Nephron (organoid): Measurements from ENCODE around the gene KRT71.

Experiments used
- H3K27ac Mint-ChIP-seq, 3 experiments: 2 replicates each; pipeline ENCODE4 v1.8.0; 2020; ENCODE audit warnings: mixed read lengths in 3 of 3, mild to moderate bottlenecking in 2 of 3, moderate library complexity in 1 of 3
- H3K27me3 Mint-ChIP-seq: 2 replicates; pipeline ENCODE4 v1.8.0; 2021; ENCODE audit warnings: low read depth, mild to moderate bottlenecking, moderate library complexity, mixed read lengths
- H3K36me3 Mint-ChIP-seq: 2 replicates; pipeline ENCODE4 v1.8.0; 2020; ENCODE audit warnings: low read depth, mixed read lengths
- H3K4me1 Mint-ChIP-seq: 2 replicates; pipeline ENCODE4 v1.8.0; 2020; ENCODE audit warnings: mixed read lengths
- H3K4me3 Mint-ChIP-seq, 3 experiments: 2 replicates each; pipeline ENCODE4 v1.8.0; 2020; ENCODE audit warnings: mild to moderate bottlenecking in 3 of 3, mixed read lengths in 3 of 3, moderate library complexity in 2 of 3
- H3K9me3 Mint-ChIP-seq: 2 replicates; pipeline ENCODE4 v1.8.0; 2020; ENCODE audit warnings: mixed read lengths
- CTCF ChIP-seq, 3 experiments: fragments of 200-600 bp; sonication (generic); IDR thresholded peaks; one replicate each; pipeline ENCODE4 v1.5.0; 2021; ENCODE audit warnings: antibody characterized with exemption in 3 of 3; ENCODE audit not compliant: unreplicated experiment in 3 of 3

The KRT71 gene

GRCh38 chr12:52518574-52519386 is 34.2 kb downstream of the KRT71 start:
- H3K9me3 Mint-ChIP-seq, result no peaks in the 10 kb centered on the region
- H3K27ac Mint-ChIP-seq, result no peak overlapping the region
- peaks cover 20% of the 10 kb centered on the region for H3K27me3 Mint-ChIP-seq
- H3K36me3 Mint-ChIP-seq, result no peaks in the 10 kb centered on the region
- no peak for TF ChIP-seq CTCF (IDR thresholded peaks at IDR 0.05; ENCODE audit: unreplicated experiment in 3 of 3)
- no peak overlapping the region for H3K4me3 Mint-ChIP-seq
- H3K4me1 Mint-ChIP-seq, result no peaks in the 10 kb centered on the region

- H3K4me1 Mint-ChIP-seq, result no peaks in the 10 kb centered on the region
- H3K36me3 Mint-ChIP-seq, result no peaks in the 10 kb centered on the region
- H3K9me3 Mint-ChIP-seq, result no peaks in the 10 kb centered on the region
- no peak overlapping the region for H3K27ac Mint-ChIP-seq
- peaks cover 20% of the 10 kb centered on the region for H3K27me3 Mint-ChIP-seq
- TF ChIP-seq CTCF (IDR thresholded peaks at IDR 0.05; ENCODE audit: unreplicated experiment in 3 of 3), result no peak
- no peak overlapping the region for H3K4me3 Mint-ChIP-seq
Measured at GRCh38 chr12:52517888-52518287, 35.1 kb downstream of the KRT71 start.

DNA sequence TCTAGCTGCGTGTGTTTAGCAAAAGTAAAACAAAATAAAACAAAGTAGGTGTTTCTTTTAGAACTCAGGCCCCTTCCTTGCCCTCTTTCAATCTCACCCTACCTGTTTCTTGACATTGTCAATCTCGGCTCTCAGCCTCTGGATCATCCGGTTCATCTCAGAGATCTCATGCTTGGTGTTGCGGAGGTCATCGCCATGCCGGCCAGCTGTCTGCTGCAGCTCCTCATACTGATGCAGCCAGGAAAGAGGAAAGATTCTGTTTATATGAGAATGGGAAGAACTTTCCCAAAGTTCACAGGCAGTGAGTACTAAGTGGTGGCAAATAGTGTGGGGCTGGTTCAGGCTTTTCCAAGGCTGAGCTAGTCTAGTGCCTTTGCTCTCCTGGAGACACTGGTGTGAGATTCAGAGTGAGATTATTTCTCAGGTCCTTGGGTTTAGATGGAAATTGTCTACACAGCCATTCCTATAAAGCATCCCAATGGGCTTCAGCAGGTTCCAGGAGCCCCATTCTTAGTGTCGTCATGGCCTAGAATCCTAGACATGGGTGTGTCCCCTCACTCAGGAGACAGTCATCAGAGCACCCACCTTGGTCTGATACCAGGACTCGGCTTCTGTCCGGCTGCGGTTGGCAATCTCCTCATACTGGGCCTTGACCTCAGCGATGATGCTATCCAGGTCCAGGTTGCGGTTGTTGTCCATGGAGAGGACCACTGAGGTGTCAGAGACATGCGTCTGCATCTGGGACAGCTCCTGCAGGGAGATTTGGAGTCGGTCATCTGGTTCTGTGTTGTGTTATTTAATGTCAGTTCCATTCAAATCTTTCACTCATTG is 35.7 kb downstream of the KRT71 start:
- Mint-ChIP-seq H3K27ac (no peak overlapping the region), H3K36me3 (no peaks in the 10 kb centered on the region), H3K9me3 (no peaks in the 10 kb centered on the region), H3K4me3 (no peak overlapping the region), H3K4me1 (no peaks in the 10 kb centered on the region), H3K27me3 (peaks cover 20% of the 10 kb centered on the region)
- TF ChIP-seq CTCF (IDR thresholded peaks at IDR 0.05; ENCODE audit: unreplicated experiment in 3 of 3), result no peak

- no peak overlapping the region for H3K27ac Mint-ChIP-seq
- H3K4me3 Mint-ChIP-seq, result no peak overlapping the region
- peaks cover 7% of the 10 kb centered on the region for H3K9me3 Mint-ChIP-seq
- TF ChIP-seq CTCF (IDR thresholded peaks at IDR 0.05; ENCODE audit: unreplicated experiment in 3 of 3), result no peak
- H3K36me3 Mint-ChIP-seq, result no peaks in the 10 kb centered on the region
- H3K27me3 Mint-ChIP-seq, result peaks cover 17% of the 10 kb centered on the region
- no peaks in the 10 kb centered on the region for H3K4me1 Mint-ChIP-seq
Measured at GRCh38 chr12:52515927-52516831, 36.8 kb downstream of the KRT71 start.

- Mint-ChIP-seq H3K36me3 (no peaks in the 10 kb centered on the region), H3K4me1 (no peaks in the 10 kb centered on the region), H3K9me3 (peaks cover 10% of the 10 kb centered on the region), H3K4me3 (no peak overlapping the region), H3K27me3 (peaks cover 17% of the 10 kb centered on the region), H3K27ac (no peak overlapping the region)
- no peak for TF ChIP-seq CTCF (IDR thresholded peaks at IDR 0.05; ENCODE audit: unreplicated experiment in 3 of 3)
Measured at GRCh38 chr12:52515319-52515646, 37.7 kb downstream of the KRT71 start.
